ENCODE results near the gene GLRA2.

GLRA2 gene

GRCh38 chrX:14641681-14642655 lies 112.6 kb downstream of the GLRA2 start:
- H3K4me3 ChIP-seq (ENCODE audit: control insufficient read depth, low read depth, low read length) = no peak overlapping the region
- DNase-seq (ENCODE audit: low read depth) = no peak
- no peak for TF ChIP-seq CTCF (IDR thresholded peaks at IDR 0.05; ENCODE audit: control insufficient read depth, insufficient read depth, low read depth, low read length, missing control alignments)

GRCh38 chrX:14660970-14661369 lies 131.6 kb downstream of the GLRA2 start:
- TF ChIP-seq CTCF (IDR thresholded peaks at IDR 0.05; ENCODE audit: control insufficient read depth, insufficient read depth, low read depth, low read length, missing control alignments) = no peak
- no peak for DNase-seq (ENCODE audit: low read depth)
- H3K4me3 ChIP-seq (ENCODE audit: control insufficient read depth, low read depth, low read length) = no peak overlapping the region

GRCh38 chrX:14670819-14671218 lies 141.5 kb downstream of the GLRA2 start:
- no peak for DNase-seq (ENCODE audit: low read depth)
- TF ChIP-seq CTCF (IDR thresholded peaks at IDR 0.05; ENCODE audit: control insufficient read depth, insufficient read depth, low read depth, low read length, missing control alignments) = no peak
- no peak overlapping the region for H3K4me3 ChIP-seq (ENCODE audit: control insufficient read depth, low read depth, low read length)

- H3K4me3 ChIP-seq (ENCODE audit: control insufficient read depth, low read depth, low read length) = no peak overlapping the region
- no peak for TF ChIP-seq CTCF (IDR thresholded peaks at IDR 0.05; ENCODE audit: control insufficient read depth, insufficient read depth, low read depth, low read length, missing control alignments)
- no peak for DNase-seq (ENCODE audit: low read depth)
These were observed 143.4 kb downstream of the GLRA2 start for GRCh38 chrX:14672611-14673172.

GRCh38 chrX:14673236-14673635 lies 143.9 kb downstream of the GLRA2 start:
- no peak overlapping the region for H3K4me3 ChIP-seq (ENCODE audit: control insufficient read depth, low read depth, low read length)
- TF ChIP-seq CTCF (IDR thresholded peaks at IDR 0.05; ENCODE audit: control insufficient read depth, insufficient read depth, low read depth, low read length, missing control alignments) = no peak
- DNase-seq (ENCODE audit: low read depth) = no peak

- no peak overlapping the region for H3K4me3 ChIP-seq (ENCODE audit: control insufficient read depth, low read depth, low read length)
- peak; percentile 33 for DNase-seq (ENCODE audit: low read depth)
- no peak for TF ChIP-seq CTCF (IDR thresholded peaks at IDR 0.05; ENCODE audit: control insufficient read depth, insufficient read depth, low read depth, low read length, missing control alignments)
These were observed 144.4 kb downstream of the GLRA2 start for GRCh38 chrX:14673764-14674163.

Data from AG09309 (cell line).